Ishikawa (cell line): ENCODE measurements around the gene FABP3.

Experiments
- CREB1 ChIP-seq: IDR thresholded peaks from 2 replicates; pipeline ENCODE4 v1.6.1; 2012; ENCODE audit warnings: low read depth
- EGR1 ChIP-seq: IDR thresholded peaks from 2 replicates; pipeline ENCODE4 v1.6.1; 2012
- EP300 ChIP-seq: IDR thresholded peaks from 2 replicates; pipeline ENCODE4 v1.6.1; 2012; ENCODE audit warnings: borderline replicate concordance
- FOXM1 ChIP-seq: IDR thresholded peaks from 2 replicates; pipeline ENCODE4 v1.6.1; 2012; ENCODE audit warnings: low read depth, borderline replicate concordance
- MAX ChIP-seq: IDR thresholded peaks from 2 replicates; pipeline ENCODE4 v1.6.1; 2012
- NFIC ChIP-seq: IDR thresholded peaks from 2 replicates; pipeline ENCODE4 v1.6.1; 2012
- RAD21 ChIP-seq: IDR thresholded peaks from 2 replicates; pipeline ENCODE4 v1.6.1; 2012; ENCODE audit warnings: low read depth
- TAF1 ChIP-seq: IDR thresholded peaks from 2 replicates; pipeline ENCODE4 v1.6.1; 2012; ENCODE audit warnings: low read depth, mild to moderate bottlenecking
- ZBTB7A ChIP-seq: IDR thresholded peaks from 2 replicates; pipeline ENCODE4 v1.6.1; 2012; ENCODE audit warnings: low read depth
- TF ChIP-seq, protein P1 (sequence below): IDR thresholded peaks from 2 replicates; pipeline ENCODE4 v1.6.1; 2012; ENCODE audit warnings: low read depth, mild to moderate bottlenecking
- TF ChIP-seq, protein P2 (sequence below): IDR thresholded peaks from 2 replicates; pipeline ENCODE4 v1.6.1; 2012

DNA sequence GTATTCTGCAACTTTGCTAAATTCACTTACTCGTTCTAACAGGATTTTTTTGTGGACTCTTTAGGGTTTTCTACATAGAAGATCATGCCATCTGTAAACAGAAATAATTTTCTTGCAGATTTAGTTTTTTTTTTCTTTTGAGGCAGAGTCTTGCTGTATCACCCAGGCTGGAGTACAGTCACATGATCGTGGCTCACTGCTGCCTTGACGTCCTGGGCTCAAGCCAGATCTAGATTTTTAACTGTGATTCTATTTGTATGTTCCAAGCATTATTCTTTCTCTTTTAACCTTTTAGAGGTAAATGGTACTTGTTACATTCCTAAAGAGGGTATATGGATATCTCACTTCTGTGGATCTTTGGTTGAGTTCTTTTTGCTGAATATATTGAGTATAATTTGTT is 18.6 kb downstream of the FABP3 start:
- TF ChIP-seq NFIC, result no peak
- TF ChIP-seq CREB1, result no peak
- no peak for TF ChIP-seq ZBTB7A
- TF ChIP-seq MAX, result no peak
- no peak for TF ChIP-seq RAD21
- TF ChIP-seq, protein P1, sequence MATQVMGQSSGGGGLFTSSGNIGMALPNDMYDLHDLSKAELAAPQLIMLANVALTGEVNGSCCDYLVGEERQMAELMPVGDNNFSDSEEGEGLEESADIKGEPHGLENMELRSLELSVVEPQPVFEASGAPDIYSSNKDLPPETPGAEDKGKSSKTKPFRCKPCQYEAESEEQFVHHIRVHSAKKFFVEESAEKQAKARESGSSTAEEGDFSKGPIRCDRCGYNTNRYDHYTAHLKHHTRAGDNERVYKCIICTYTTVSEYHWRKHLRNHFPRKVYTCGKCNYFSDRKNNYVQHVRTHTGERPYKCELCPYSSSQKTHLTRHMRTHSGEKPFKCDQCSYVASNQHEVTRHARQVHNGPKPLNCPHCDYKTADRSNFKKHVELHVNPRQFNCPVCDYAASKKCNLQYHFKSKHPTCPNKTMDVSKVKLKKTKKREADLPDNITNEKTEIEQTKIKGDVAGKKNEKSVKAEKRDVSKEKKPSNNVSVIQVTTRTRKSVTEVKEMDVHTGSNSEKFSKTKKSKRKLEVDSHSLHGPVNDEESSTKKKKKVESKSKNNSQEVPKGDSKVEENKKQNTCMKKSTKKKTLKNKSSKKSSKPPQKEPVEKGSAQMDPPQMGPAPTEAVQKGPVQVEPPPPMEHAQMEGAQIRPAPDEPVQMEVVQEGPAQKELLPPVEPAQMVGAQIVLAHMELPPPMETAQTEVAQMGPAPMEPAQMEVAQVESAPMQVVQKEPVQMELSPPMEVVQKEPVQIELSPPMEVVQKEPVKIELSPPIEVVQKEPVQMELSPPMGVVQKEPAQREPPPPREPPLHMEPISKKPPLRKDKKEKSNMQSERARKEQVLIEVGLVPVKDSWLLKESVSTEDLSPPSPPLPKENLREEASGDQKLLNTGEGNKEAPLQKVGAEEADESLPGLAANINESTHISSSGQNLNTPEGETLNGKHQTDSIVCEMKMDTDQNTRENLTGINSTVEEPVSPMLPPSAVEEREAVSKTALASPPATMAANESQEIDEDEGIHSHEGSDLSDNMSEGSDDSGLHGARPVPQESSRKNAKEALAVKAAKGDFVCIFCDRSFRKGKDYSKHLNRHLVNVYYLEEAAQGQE, result no peak
- no peak for TF ChIP-seq FOXM1
- TF ChIP-seq EGR1, result no peak
- TF ChIP-seq, protein P2, sequence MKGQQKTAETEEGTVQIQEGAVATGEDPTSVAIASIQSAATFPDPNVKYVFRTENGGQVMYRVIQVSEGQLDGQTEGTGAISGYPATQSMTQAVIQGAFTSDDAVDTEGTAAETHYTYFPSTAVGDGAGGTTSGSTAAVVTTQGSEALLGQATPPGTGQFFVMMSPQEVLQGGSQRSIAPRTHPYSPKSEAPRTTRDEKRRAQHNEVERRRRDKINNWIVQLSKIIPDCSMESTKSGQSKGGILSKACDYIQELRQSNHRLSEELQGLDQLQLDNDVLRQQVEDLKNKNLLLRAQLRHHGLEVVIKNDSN, result no peak
- TF ChIP-seq EP300, result no peak
- TF ChIP-seq TAF1, result no peak
